GM20000 (cell line): ENCODE measurements around the gene CEACAM5.
A peak's percentile ranks its signal among the peaks of the same experiment; 100 is the strongest.
"Not testable (repeated sequence)": the region's sequence is repeated elsewhere in the genome, so short reads cannot be mapped to it uniquely, and the experiment has no call there.

Experiments used
- DNase-seq: peaks from one replicate; pipeline ENCODE4 v3.0.0; 2012; ENCODE audit warnings: low spot score
- CTCF ChIP-seq: IDR thresholded peaks from 2 replicates; pipeline ENCODE4 v1.5.1; 2012; ENCODE audit warnings: mild to moderate bottlenecking, control low read depth; ENCODE audit errors: extremely low read depth, missing control alignments

CEACAM5 gene

GRCh38 chr19:41706741-41707501, 1.5 kb upstream of the CEACAM5 start:
- peak; percentile 79 for DNase-seq
- peak; percentile 58 for TF ChIP-seq CTCF

- DNase-seq, result no peak
Measured at GRCh38 chr19:41707502-41707812, 969 bp upstream of the CEACAM5 start.

GRCh38 chr19:41707871-41708371, 505 bp upstream of the CEACAM5 start:
- TF ChIP-seq CTCF, result no peak
- DNase-seq, result no peak

More at GRCh38 chr19:41707502-41707812, 969 bp upstream of the CEACAM5 start:
- TF ChIP-seq CTCF, result no peak

- not testable (repeated sequence) for DNase-seq
Measured at GRCh38 chr19:41709516-41709915, 1.1 kb downstream of the CEACAM5 start.

GRCh38 chr19:41709951-41710645, 1.7 kb downstream of the CEACAM5 start:
- no peak for DNase-seq
- TF ChIP-seq CTCF, result no peak

GRCh38 chr19:41711376-41712261, 3.2 kb downstream of the CEACAM5 start:
- DNase-seq, result no peak
- no peak for TF ChIP-seq CTCF

- no peak for TF ChIP-seq CTCF
- no peak for DNase-seq
Measured at GRCh38 chr19:41714598-41714997, 6.2 kb downstream of the CEACAM5 start.
